Right lobe of liver (tissue), 6 donors: ENCODE measurements around the gene OPN3. TPM values are rescaled to one million over a fixed set of nuclear protein-coding genes. Genes with fewer than 3 reads are reported as not detected.

ENCODE experiments used
- ATAC-seq, 4 donors: fragments of 200-7000 bp; cut with Tn5 transposase; one replicate each; pipeline ENCODE4 v1.9.1; 2020; ENCODE audit warnings: mild to moderate bottlenecking in 4 of 4, moderate library complexity in 4 of 4
- DNase-seq, 3 donors: peaks; one replicate each; pipeline ENCODE4 v3.0.0-alpha.2; 2020
- H3K27ac ChIP-seq, 3 donors: fragments of 200-600 bp; one replicate each; pipeline ENCODE4 v1.8.0; 2022
- H3K27me3 ChIP-seq, 2 donors: fragments of 200-600 bp; one replicate each; pipeline ENCODE4 v1.8.0; 2022
- H3K36me3 ChIP-seq, 4 donors: fragments of 200-600 bp; sonication (generic) in 1 of 4; one replicate each; pipeline versions ENCODE4 v1.5.1 to v1.8.0; 2017 to 2022; ENCODE audit warnings: control low read depth in 1 of 4
- H3K4me1 ChIP-seq, 4 donors: fragments of 200-600 bp; sonication (generic) in 1 of 4; one replicate each; pipeline versions ENCODE4 v1.5.1 to v1.8.0; 2017 to 2022; ENCODE audit warnings: control low read depth in 1 of 4
- H3K4me3 ChIP-seq, 3 donors: fragments of 200-600 bp; one replicate each; pipeline ENCODE4 v1.8.0; 2022
- H3K9me3 ChIP-seq, 4 donors: fragments of 200-600 bp; sonication (generic) in 1 of 4; one replicate each; pipeline versions ENCODE4 v1.5.1 to v1.8.0; 2017 to 2022; ENCODE audit warnings: control low read depth in 1 of 4
- CTCF ChIP-seq, 4 donors: fragments of 200-600 bp in 3 of 4; fragments of 450-650 bp in 1 of 4; IDR thresholded peaks; one replicate each; pipeline versions ENCODE4 v1.5.1 to v1.8.0; 2016 to 2022; ENCODE audit warnings: antibody characterized with exemption in 4 of 4, mild to moderate bottlenecking in 2 of 4
- POLR2A ChIP-seq: fragments of 450-650 bp; IDR thresholded peaks from one replicate; pipeline ENCODE4 v1.6.1; 2017; ENCODE audit warnings: antibody characterized with exemption, mild to moderate bottlenecking
- whole genome bisulfite sequencing: methylation state at CpG from one replicate; pipeline ENCODE4 v1.1.6; 2018; ENCODE audit warnings: low coverage, low lambda C conversion rate; ENCODE audit not compliant: insufficient coverage; ENCODE audit errors: missing lambda C conversion rate; 5-methylcytosine and 5-hydroxymethylcytosine counted together
- intact Hi-C, 2 donors: fragments of 100-400 bp; cut with DNase I; formaldehyde crosslinking; loops; one replicate each; pipeline versions ENCODE4 v1.11.2 to v1.14.1; 2022
- total RNA-seq, 6 experiments: library from RNA; depleted of rRNA in 2 of 6; stranded (reverse); fragments of >200 nt in 2 of 6; fragmentation: NEBNext Ultra II Directional in 3 of 6; extraction: Animal tissue kit (Norgen Biotek cat#: 25700) in 3 of 6; gene quantifications; one replicate each; pipeline versions ENCODE4 v1.1.0 to v1.2.4, GENCODE V29; 2016 to 2023
- donor health status: DM: no; HTN: yes; CAD: no.
- donor health status: DM: no; HTN: no; CAD: no.
- donor health status: DM: no; HTN: no; CAD: no.
- donor health status: DM: no; HTN: yes; CAD: no.
- donor health status: DM: no; HTN: yes; CAD: no.

OPN3 gene
- total RNA-seq, 6 experiments from 2014 or later, result 15.7 to 38.2 (median 28.8) TPM

DNA sequence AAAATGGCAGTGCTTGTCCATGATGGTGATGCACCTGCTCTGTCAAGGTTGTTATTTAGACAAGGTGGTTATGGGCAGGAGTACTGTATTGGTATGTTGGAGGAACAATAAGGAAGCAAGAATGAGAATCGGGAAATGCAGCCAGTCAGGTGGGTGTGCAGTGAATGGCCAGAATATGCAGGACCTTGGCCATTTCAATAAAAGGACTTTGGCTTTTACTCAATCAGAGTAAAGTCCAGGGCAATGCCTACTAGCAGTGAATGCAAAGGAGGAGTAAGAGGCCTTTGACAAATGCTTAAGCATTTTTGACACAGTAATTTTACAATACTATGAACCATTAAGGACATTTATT lies 2.4 kb upstream of the OPN3 start:
- TF ChIP-seq CTCF (IDR thresholded peaks at IDR 0.05) (no peak), POLR2A (no peak)
- Histone ChIP-seq H3K9me3 (no peaks in the 10 kb centered on the region), H3K4me3 (no peak overlapping the region), H3K27me3 (no peaks in the 10 kb centered on the region), H3K4me1 (peaks cover 0 to 25% (median 4%) of the 10 kb centered on the region in 4 donors), H3K36me3 (no peaks in the 10 kb centered on the region), H3K27ac (peak overlapping the region in 1 of 3 donors; percentile 75)
- ATAC-seq, result peak in 2 of 4 donors; percentile 15 to 18
- intact Hi-C loops, result no loop called here
- DNase-seq, result no peak
- 6% methylated on average over 1 of the region's 1 CpG for WGBS

DNA sequence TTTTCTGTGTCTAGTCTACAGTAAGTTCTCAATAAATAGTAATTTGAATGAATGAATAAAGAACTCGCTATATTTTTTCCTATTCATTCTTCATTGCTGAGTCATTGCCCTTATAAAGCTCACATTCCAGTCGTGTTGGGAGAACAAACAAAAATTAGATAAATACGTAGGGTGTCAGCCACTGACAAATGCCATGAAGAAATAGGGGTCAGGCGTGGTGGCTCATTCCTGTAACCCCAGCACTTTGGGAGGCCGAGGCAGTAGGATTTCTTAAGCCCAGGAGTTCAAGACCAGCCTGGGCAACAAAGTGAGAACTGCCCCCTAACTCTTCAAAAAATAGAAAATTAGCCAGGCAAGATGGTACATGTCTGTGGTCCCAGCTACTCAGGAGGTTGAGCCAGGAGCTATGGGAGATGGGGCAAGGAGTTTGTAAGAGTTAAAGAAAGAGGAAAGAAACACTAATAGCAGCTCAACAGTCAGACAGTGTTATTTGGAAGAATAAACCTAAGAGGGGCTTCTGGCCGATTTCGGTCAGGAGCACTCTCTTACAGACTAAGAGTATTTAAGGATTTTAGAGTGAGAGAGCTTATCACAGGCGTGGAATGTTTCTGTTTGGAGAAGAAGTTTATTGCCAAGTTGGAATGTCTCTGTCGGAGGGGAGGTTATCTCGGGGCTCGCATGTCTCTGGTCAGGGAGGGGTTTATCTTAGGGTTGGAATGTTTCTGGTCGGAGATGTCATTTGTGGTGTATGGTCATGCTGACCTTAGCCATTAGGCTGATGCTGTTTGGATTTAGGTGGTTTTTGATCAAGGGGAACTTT lies 1.8 kb upstream of the OPN3 start:
- Histone ChIP-seq H3K27ac (peak overlapping the region; percentile 21 to 75 (median 25)), H3K4me3 (no peak overlapping the region), H3K4me1 (peaks cover 0 to 26% (median 4%) of the 10 kb centered on the region in 4 donors), H3K36me3 (no peaks in the 10 kb centered on the region), H3K9me3 (no peaks in the 10 kb centered on the region), H3K27me3 (no peaks in the 10 kb centered on the region)
- no peak for DNase-seq
- intact Hi-C loops, result no loop called here
- TF ChIP-seq POLR2A, result no peak
- no peak for TF ChIP-seq CTCF (IDR thresholded peaks at IDR 0.05)
- 46% methylated on average over 12 of the region's 12 CpGs for WGBS
- peak in 3 of 4 donors; percentile 4 to 55 (median 18) for ATAC-seq

DNA sequence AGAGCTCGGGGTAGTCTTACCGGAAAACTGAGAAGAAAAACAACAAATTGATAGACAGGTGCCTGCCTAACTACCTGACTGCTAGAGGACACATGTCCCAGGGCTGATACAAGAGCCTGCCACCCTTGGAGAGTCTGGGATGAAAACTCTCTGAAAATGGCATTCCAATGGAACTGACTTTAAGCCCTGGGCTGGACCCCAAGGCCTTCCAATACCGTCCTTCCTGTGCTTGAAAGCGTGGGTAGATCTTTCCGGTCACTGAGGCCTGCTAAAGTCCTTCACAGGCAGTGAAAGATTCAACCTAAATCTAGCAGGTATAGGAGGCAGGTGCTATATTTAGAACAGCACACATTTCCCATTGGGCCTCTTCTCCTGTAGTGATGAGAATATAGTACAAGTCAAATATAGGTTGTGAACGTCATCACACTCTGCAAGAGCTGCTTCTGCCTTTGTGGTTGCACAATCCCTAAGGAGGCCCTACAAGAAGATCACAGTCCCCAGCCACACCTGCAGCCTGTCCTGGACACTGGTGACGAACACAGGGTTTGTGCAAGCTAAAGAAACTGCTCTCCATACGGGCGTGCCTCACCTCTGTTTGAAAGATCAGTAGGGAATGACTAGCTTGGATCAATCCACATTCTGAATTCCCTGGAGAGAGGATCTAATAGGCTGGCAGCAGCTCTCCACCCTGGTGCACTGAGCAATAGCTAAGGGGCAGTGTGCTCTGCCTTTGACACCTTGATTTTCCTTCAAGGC lies 876 bp upstream of the OPN3 start:
- intact Hi-C loops, result no loop called here
- H3K9me3 ChIP-seq, result no peaks in the 10 kb centered on the region
- H3K36me3 ChIP-seq, result no peaks in the 10 kb centered on the region
- TF ChIP-seq CTCF (IDR thresholded peaks at IDR 0.05) (no peak), POLR2A (no peak)
- H3K4me1 ChIP-seq, result peaks cover 0 to 26% (median 4%) of the 10 kb centered on the region in 4 donors
- 85% methylated on average over 2 of the region's 9 CpGs for WGBS
- no peaks in the 10 kb centered on the region for H3K27me3 ChIP-seq
- H3K4me3 ChIP-seq, result peak overlapping the region in 2 of 3 donors; percentile 44 to 80
- ATAC-seq (no peak), DNase-seq (no peak)
- H3K27ac ChIP-seq, result peak overlapping the region; percentile 23 to 75 (median 41)

GRCh38 chr1:241639623-241640148 lies 483 bp downstream of the OPN3 start:
- peaks cover 0 to 8% (median under 1%) of the 10 kb centered on the region in 4 donors for H3K36me3 ChIP-seq
- no peak for TF ChIP-seq CTCF (IDR thresholded peaks at IDR 0.05)
- no peak for TF ChIP-seq POLR2A
- ATAC-seq (peak; percentile 9 to 39 (median 22)), DNase-seq (peak; percentile 49 to 69 (median 60))
- 0% methylated on average over 16 of the region's 42 CpGs for WGBS
- peak overlapping the region; percentile 69 to 91 (median 88) for H3K27ac ChIP-seq
- no peaks in the 10 kb centered on the region for H3K27me3 ChIP-seq
- H3K9me3 ChIP-seq, result no peaks in the 10 kb centered on the region
- intact Hi-C loops, result loop anchor here in 1 of 2 donors (10.0 kb wide), 1 partner anchor 195 kb away; no protein-coding TSS in a partner anchor
- H3K4me3 ChIP-seq, result peak overlapping the region; percentile 75 to 85 (median 80)
- H3K4me1 ChIP-seq, result peaks cover 0 to 26% (median 4%) of the 10 kb centered on the region in 4 donors
